NK-92 (cell line): Measurements from ENCODE around the gene GBX2.

Experiments
- DNase-seq: peaks from one replicate; lab custom pipeline; 2025; ENCODE audit not compliant: unreplicated experiment; lab: John Stamatoyannopoulos, UW

Gene GBX2

GRCh38 chr2:236168110-236169080 is at the start of gene GBX2:
Gene GBX2 (minus strand): TSS chr2:236168386. CDS start chr2:236167971, 415 bp downstream.
- no peak for DNase-seq

GRCh38 chr2:236217926-236218325 is 49.7 kb upstream of the GBX2 start:
- no peak for DNase-seq

DNA sequence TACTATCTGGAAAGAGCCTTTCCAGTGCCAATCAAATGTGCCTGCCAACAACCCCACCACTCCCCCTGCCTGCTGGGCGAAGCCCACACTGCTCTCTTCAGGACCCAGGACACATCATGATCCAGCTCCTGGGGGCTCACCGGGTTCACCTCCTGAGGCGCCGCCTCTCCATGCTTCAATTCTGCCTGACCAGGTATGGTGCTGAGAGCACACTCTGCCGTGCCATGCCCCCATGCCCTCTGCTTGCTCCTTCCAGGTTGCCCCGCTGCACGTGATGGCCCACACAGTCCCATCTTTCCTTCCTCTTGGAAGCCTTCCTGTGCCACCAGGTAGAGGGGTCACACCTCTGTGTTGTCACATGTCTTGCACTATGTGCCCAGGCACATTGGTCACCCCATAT is 48.5 kb upstream of the GBX2 start:
- no peak for DNase-seq

DNA sequence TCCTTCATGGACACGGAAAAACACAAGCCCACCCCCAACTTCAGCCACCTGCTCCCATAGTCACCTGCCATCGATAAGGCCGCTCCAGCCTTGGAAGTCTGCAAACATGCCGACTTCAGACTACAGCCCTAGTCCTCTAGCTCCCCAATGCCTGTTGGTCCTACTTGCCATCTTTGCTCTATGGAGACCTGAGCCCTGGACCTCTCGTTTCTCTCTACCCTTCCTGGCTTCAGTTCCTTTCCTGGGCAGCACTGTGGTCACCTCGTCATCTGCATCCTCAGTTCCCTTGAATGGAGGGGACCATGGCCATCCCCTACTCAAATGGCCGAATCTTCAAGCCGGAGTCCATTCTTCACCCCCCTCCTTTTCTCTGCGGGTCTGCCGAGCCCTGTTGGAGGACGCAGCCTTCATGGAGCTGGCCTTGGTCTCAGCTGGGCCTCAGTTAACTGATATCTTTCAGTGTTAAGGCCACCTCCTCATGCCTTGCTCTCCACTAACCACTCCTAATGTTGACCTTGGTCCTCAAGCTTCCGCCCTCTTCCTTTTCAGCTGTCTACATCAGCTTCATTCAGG is 47.7 kb upstream of the GBX2 start:
- DNase-seq = no peak

GRCh38 chr2:236215196-236215595 is 47.0 kb upstream of the GBX2 start:
- no peak for DNase-seq

- no peak for DNase-seq
Observed at GRCh38 chr2:236214376-236214995, 46.3 kb upstream of the GBX2 start.

DNA sequence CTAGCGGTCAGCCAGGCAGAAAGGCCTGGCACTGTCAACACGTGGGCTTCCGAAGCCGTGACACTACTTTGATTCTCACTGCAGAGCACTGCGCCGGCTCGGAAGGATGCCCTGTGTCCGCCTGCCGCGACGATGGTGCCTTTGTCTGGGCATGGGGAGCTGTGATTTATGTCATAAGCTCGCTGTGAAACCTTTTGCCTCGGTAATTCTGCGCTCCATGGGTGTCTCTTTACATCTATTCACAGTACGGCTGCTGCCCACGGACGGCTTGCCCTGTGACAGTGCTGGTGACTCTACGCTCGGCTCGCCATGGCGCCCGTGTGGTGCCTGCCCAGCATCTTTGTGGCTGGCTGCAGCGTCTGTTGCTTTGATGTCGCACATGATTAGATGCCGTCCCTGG is 43.1 kb upstream of the GBX2 start:
- no peak for DNase-seq

- no peak for DNase-seq
Observed at GRCh38 chr2:236210536-236210935, 42.4 kb upstream of the GBX2 start.

- DNase-seq = no peak
Observed at GRCh38 chr2:236209996-236210395, 41.8 kb upstream of the GBX2 start.

- no peak for DNase-seq
Observed at GRCh38 chr2:236209535-236209934, 41.3 kb upstream of the GBX2 start.

DNA sequence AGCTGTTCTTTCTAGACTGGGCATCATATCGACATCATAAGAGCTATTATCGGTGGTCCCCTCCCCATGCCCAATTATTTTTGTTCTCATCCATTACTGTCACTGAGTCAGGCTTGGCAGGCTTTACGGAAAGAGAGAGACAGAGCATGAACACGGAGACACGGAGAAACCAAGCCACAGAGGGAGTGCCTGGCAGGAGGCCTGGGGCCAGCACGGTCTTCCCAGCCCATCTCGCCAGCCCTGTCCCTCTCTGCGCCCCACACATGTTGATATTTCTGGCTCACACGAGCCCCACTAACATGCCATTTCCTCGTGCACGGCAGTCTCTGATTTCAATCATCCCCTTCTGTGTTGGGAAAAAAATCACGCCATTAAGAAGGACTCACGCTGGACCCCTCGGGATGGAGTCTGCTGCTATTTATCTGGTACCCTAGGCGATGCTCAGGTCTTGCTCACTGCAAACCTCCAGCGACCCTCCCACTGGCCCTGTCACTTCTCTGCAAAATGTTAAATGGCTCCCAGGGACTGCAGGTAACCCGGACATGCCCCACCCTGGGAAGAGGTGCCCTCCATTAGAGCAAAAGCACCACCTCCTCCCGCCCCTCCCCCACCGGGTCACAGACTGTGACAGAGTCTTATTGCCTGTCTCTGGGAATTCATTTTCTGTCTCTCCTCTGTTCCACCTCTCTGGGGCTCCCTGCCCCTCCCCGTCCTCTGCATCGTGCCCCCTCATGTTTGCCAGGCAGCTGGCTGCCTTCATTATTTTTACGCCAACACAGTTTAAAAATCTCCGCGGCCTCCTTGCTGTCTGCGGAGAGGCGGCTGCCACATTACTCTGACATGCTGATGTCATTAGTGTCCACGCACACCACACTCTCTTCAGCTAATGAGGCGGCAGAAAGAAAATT is 40.1 kb upstream of the GBX2 start:
- no peak for DNase-seq

DNA sequence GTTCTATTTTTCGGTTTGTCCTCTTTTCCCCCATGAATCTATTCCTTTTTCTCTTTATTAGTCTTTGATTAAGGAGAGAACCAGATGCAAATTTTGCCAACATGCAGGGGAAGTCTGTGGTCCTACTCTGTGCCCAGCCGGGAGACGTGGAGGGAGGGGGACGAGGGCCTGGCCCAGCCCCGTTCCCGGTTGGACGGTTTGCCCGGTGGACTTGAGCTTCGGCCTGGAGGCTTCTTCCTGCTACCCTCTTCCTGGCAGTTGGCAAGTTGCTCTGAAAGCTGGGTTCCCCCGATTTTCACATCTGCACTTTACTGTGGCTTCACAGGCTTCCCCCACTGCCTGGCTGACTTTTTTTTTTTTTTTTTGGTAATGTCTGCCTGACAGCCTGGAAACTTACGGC is 39.3 kb upstream of the GBX2 start:
- DNase-seq = no peak

GRCh38 chr2:236205867-236206645 is 37.9 kb upstream of the GBX2 start:
- no peak for DNase-seq

DNA sequence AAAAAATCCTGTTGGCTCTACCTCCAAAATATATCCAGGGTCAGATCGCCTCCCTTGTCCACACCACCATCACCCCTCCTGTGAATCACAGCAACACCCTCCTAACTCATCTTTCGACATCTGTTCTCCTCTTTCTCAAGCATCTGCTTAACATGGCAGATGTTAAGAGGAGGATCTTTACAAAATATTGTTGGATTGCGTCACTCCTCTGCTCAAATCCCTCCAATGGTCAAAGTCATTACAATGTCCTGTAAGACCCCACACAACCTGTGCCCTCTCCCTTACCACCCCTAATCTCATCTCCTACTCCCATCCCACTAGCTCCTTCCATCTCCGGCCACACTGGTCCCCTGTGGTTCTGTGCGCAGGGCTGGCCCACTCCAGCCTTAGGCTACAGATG is 36.8 kb upstream of the GBX2 start:
- no peak for DNase-seq

DNA sequence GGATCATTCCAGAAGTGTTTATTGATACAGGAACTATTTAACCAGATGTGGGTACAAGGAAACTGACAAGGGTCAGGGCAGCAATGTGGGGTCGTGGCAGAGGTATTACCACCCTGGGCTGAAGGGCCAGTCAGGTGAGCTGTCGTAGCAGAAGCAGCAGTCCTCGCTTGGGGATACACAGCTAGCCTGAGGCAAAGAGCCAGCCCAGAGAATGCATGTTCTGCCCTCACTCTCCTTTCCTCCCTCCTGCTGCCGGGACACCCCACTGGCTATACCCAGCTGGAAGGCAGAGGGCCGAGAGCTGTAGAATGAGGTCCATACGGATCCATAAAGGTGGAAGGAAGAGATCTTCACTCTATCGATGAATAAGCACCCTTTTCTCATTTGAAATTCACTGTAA is 32.2 kb upstream of the GBX2 start:
- no peak for DNase-seq

DNA sequence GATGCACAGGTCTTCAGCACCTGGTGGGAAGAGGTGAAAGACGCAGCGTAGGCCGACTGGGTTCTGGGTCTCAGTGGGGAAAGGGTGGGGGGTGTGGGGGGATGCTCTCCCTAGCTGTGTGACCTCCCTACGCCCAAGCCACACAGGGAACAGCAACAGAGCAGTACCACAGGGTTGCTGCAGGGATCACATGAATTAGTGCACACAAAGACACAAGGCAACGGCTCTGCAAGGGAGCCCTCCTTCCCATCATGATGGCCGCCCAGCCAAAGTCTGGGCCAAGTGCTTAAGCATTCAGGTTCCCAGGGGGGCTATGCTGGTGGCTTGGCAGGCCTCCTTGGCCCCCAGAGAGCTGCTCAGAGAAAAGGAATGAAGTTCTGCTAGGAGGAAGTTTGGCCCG is 28.2 kb upstream of the GBX2 start:
- no peak for DNase-seq

GRCh38 chr2:236195726-236196125 is 27.5 kb upstream of the GBX2 start:
- DNase-seq = no peak

DNA sequence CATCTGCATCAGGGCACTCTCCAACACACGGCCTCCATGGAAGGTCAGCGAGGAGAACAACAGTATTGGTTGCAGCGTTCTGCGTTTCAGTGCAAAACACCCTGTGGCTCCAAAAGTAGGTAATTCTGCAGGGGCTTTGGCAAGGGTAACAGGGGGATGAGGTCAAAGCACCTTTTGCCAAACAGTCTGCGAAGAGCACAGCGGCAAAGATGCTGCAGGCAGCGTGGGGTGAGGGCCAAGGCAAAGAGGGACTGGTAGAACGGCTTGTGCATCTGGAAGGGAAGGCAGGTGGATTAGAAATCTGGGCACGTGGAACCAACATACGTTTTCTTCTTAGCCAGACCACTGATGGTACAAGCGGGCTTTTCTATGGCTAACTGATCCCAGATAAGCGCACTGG is 26.6 kb upstream of the GBX2 start:
- DNase-seq = no peak

DNA sequence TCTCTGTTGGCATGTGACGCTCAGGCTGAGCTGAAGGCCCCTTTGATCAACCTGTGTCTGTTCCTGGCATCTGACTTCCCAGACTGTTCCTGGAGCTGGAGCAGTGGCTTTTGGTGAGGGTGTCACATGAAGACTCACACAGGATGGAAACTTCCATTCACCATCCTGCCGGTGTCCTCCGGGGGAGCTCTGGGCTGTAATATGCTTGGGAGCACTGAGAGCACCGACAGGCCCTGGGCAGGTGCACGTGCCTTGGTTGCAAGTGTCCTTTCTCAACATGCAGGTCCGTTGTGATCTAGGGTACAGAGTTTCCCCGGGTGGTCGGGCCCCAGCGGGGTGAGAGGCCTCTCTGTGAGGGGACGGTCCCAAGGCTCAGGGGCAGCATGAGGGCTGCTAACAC is 24.8 kb upstream of the GBX2 start:
- no peak for DNase-seq

- no peak for DNase-seq
Observed at GRCh38 chr2:236190674-236191073, 22.5 kb upstream of the GBX2 start.
